ENCODE data around the gene PAGE5. TPM values are rescaled to one million over a fixed set of nuclear protein-coding genes. Genes with fewer than 3 reads are reported as not detected.

The PAGE5 gene
- total RNA-seq, 1 donor from 2014 or later = not detected

Other genes with a start within 250 kb of the PAGE5 start
- gene PFKFB1, start 226.2 kb upstream of the PAGE5 start, total RNA-seq = 0.39 and 0.93 TPM in 2 replicates
- gene APEX2, start 220.0 kb upstream of the PAGE5 start, total RNA-seq = 33.9 and 36.8 TPM in 2 replicates
- gene ALAS2, start 189.4 kb upstream of the PAGE5 start, total RNA-seq = not detected in 2 replicates
- not detected in 2 replicates for gene PAGE2B, start 145.3 kb upstream of the PAGE5 start, total RNA-seq
- gene PAGE2, start 131.3 kb upstream of the PAGE5 start, total RNA-seq = not detected in 2 replicates
- not detected in 2 replicates for gene PAGE3, start 44.6 kb downstream of the PAGE5 start, total RNA-seq
- gene MAGEH1, start 231.8 kb downstream of the PAGE5 start, total RNA-seq = 15.9 and 17.3 TPM in 2 replicates

Measured in activated T-helper 1 cell treated with anti-CD3 and anti-CD28 coated beads, Interleukin-12 subunit alpha, Interleukin-12 subunit beta, Interleukin-2, Interleukin-4 antibody, amounts not matched to agents 30 ng/mL and 10 ng/mL and 1 ng/mL, durations not matched to agents 14 hours and 24 hours and 36 hours (primary cell).